Measurements from ENCODE around the gene FGFR3. TPM values are rescaled to one million over a fixed set of nuclear protein-coding genes. Genes with fewer than 3 reads are reported as not detected.
A peak's percentile ranks its signal among the peaks of the same experiment; 100 is the strongest.

FGFR3 gene
- total and polyA plus RNA-seq, 9 of the 15 experiments (the other 6 are each of a cell fraction or from before 2014, with no cell fraction given), result 1.2 to 60.4 (median 12.7) TPM

DNA sequence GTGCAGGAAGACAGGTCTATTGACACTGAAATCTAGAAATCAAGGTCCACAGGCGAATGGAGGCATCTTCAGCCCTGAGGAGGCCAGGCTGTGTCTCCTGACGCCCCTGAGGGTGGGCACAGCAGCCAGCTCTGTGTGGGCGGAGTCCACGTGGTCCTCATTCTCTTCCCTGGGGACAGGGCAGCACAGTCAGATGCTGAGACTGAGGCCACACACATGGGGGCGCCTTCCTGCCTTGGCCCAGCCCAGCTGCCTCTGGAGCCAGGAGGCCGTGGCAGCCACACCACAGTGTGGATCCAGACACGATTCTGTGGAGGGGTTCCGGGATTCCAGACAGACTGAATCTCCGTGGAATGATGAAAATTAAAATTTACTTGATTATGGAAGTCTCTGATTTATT lies 20.8 kb downstream of the FGFR3 start (continued):
- TF ChIP-seq SMC3 (conservative IDR thresholded peaks at IDR 0.05; ENCODE audit: insufficient read depth, low read depth, low read length) (0 out of 2 replicates have a peak, but pooled peaks have one; percentile 16), ETV6 (IDR thresholded peaks at IDR 0.05; ENCODE audit: borderline replicate concordance in 1 of 2, low read depth in 2 of 2, low read length in 1 of 2) (no peak), ETV6 (CRISPR knock-in tag; IDR thresholded peaks at IDR 0.05; ENCODE audit: borderline replicate concordance) (no peak), FUS (optimal IDR thresholded peaks at IDR 0.05; ENCODE audit: low read depth, low read length) (no peak), GABPA (tag; conservative IDR thresholded peaks at IDR 0.05; ENCODE audit: low read depth) (no peak), SFPQ (IDR thresholded peaks at IDR 0.05; ENCODE audit: low read depth, low read length) (no peak), ZNF512 (tag; IDR thresholded peaks at IDR 0.05) (no peak), C11orf30 (IDR thresholded peaks at IDR 0.05; ENCODE audit: low read depth) (no peak), ZNF224 (CRISPR knock-in tag; IDR thresholded peaks at IDR 0.05) (no peak), BRD4 (IDR thresholded peaks at IDR 0.05) (no peak), POLR2AphosphoS5 (IDR thresholded peaks at IDR 0.05; ENCODE audit: control insufficient read depth, insufficient read depth, low read depth, low read length) (0 out of 2 replicates have a peak, but pooled peaks have one; percentile 20), HOXB6 (CRISPR knock-in tag; IDR thresholded peaks at IDR 0.05; ENCODE audit: borderline replicate concordance) (no peak), RAD21 (CRISPR knock-in tag; conservative IDR thresholded peaks at IDR 0.05 in 1 of 2, IDR thresholded peaks at IDR 0.05 in 1 of 2) (peak in 1 of 2 experiments; percentile 37; a peak in 2 of 4 replicates), ZC3H4 (CRISPR knock-in tag; IDR thresholded peaks at IDR 0.05; ENCODE audit: borderline replicate concordance) (no peak), ZNF184 (CRISPR knock-in tag; IDR thresholded peaks at IDR 0.05) (no peak), ZNF24 (IDR thresholded peaks at IDR 0.05) (no peak), ZNF217 (CRISPR knock-in tag; IDR thresholded peaks at IDR 0.05) (no peak), NR1H2 (CRISPR knock-in tag; IDR thresholded peaks at IDR 0.05) (no peak), TGIF2 (CRISPR knock-in tag; IDR thresholded peaks at IDR 0.05) (no peak), CBX8 (IDR thresholded peaks at IDR 0.05; ENCODE audit: borderline replicate concordance, extremely low read depth, low read depth, low read length, poor library complexity, severe bottlenecking) (no peak)
- TF ChIP-seq, protein P1, sequence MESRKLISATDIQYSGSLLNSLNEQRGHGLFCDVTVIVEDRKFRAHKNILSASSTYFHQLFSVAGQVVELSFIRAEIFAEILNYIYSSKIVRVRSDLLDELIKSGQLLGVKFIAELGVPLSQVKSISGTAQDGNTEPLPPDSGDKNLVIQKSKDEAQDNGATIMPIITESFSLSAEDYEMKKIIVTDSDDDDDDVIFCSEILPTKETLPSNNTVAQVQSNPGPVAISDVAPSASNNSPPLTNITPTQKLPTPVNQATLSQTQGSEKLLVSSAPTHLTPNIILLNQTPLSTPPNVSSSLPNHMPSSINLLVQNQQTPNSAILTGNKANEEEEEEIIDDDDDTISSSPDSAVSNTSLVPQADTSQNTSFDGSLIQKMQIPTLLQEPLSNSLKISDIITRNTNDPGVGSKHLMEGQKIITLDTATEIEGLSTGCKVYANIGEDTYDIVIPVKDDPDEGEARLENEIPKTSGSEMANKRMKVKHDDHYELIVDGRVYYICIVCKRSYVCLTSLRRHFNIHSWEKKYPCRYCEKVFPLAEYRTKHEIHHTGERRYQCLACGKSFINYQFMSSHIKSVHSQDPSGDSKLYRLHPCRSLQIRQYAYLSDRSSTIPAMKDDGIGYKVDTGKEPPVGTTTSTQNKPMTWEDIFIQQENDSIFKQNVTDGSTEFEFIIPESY (CRISPR knock-in tag; IDR thresholded peaks at IDR 0.05), result no peak
- TF ChIP-seq, protein P2, sequence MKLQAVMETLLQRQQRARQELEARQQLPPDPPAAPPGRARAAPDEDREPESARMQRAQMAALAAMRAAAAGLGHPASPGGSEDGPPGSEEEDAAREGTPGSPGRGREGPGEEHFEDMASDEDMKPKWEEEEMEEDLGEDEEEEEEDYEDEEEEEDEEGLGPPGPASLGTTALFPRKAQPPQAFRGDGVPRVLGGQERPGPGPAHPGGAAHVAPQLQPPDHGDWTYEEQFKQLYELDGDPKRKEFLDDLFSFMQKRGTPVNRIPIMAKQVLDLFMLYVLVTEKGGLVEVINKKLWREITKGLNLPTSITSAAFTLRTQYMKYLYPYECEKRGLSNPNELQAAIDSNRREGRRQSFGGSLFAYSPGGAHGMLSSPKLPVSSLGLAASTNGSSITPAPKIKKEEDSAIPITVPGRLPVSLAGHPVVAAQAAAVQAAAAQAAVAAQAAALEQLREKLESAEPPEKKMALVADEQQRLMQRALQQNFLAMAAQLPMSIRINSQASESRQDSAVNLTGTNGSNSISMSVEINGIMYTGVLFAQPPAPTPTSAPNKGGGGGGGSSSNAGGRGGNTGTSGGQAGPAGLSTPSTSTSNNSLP (IDR thresholded peaks at IDR 0.05; ENCODE audit: borderline replicate concordance, low read depth, low read length), result no peak
